ENCODE results near the gene NFE2L1. TPM values are rescaled to one million over a fixed set of nuclear protein-coding genes. Genes with fewer than 3 reads are reported as not detected.

The NFE2L1 gene
- total RNA-seq, 1 donor from 2014 or later, result 124 TPM

Small RNA genes lying within 50 kb of the gene (microRNA-seq; reads per million reads assigned to microRNA genes)
- gene MIR152 (ENCODE audit: borderline number of aligned reads, unreplicated experiment), result 27.5 reads per million, percentile 35 among the genes with 10 or more reads in this experiment

Other genes with a start within 250 kb of the NFE2L1 start
- 20.5 and 26.2 TPM in 2 replicates for gene OSBPL7, start 226.6 kb upstream of the NFE2L1 start, total RNA-seq
- 41.1 and 44.1 TPM in 2 replicates for gene MRPL10, start 216.8 kb upstream of the NFE2L1 start, total RNA-seq
- 1.3 and 1.7 TPM in 2 replicates for gene LRRC46, start 216.7 kb upstream of the NFE2L1 start, total RNA-seq
- 58.6 and 59.0 TPM in 2 replicates for gene SCRN2, start 207.1 kb upstream of the NFE2L1 start, total RNA-seq
- gene SP6, start 197.2 kb upstream of the NFE2L1 start, total RNA-seq, result 0.74 and 1.1 TPM in 2 replicates
- gene SP2, start 152.1 kb upstream of the NFE2L1 start, total RNA-seq, result 16.0 and 18.6 TPM in 2 replicates
- gene PNPO, start 106.8 kb upstream of the NFE2L1 start, total RNA-seq, result 11.9 and 12.2 TPM in 2 replicates
- gene PRR15L, start 90.5 kb upstream of the NFE2L1 start, total RNA-seq, result 32.2 and 36.1 TPM in 2 replicates
- 336 and 344 TPM in 2 replicates for gene CDK5RAP3, start 77.2 kb upstream of the NFE2L1 start, total RNA-seq
- 0.64 TPM in 1 of 2 replicates, not detected in the other for gene COPZ2, start 10.6 kb upstream of the NFE2L1 start, total RNA-seq
- 177 and 181 TPM in 2 replicates for gene CBX1, start 53.1 kb downstream of the NFE2L1 start, total RNA-seq
- 16.8 and 19.4 TPM in 2 replicates for gene SNX11, start 59.4 kb downstream of the NFE2L1 start, total RNA-seq

Data from progenitor cell of endocrine pancreas (in vitro differentiated cells).